A549 (cell line): Measurements from ENCODE around the gene APLN. TPM values are rescaled to one million over a fixed set of nuclear protein-coding genes. Genes with fewer than 3 reads are reported as not detected.

Source experiments
- ATAC-seq, 2 experiments: fragments of 200-7000 bp in 1 of 2; fragments of >200 bp in 1 of 2; cut with Nextera tagmentation in 1 of 2; cut with Tn5 transposase in 1 of 2; 3 replicates each; pipeline versions ENCODE4 v1.8.0 to v1.9.1; 2018 to 2020; ENCODE audit warnings: mild to moderate bottlenecking in 1 of 2, moderate library complexity in 1 of 2
- CTCF ChIA-PET: fragments of 300-600 bp; sonication (Branson Sonifier 250); formaldehyde crosslinking; extraction: SDS; loops from one replicate; lab custom pipeline; 2021; ENCODE audit warnings: antibody characterized with exemption, inconsistent platforms; lab: Yijun Ruan, JAX
- POLR2A ChIA-PET: fragments of 350-600 bp; formaldehyde crosslinking; extraction: SDS; loops from one replicate; lab custom pipeline; 2021; ENCODE audit warnings: antibody characterized with exemption, inconsistent platforms; lab: Yijun Ruan, JAX
- DNase-seq, 2 experiments: peaks; one replicate each; pipeline versions ENCODE4 v3.0.0 to v3.0.0-alpha.2; 2011 to 2016; ENCODE audit warnings: low read depth in 1 of 2, low spot score in 1 of 2
- FAIRE-seq: peaks from 2 replicates; lab custom pipeline; 2011; peaks lifted over from hg19 to GRCh38; lab: Jason Lieb, UNC
- H3K27ac ChIP-seq, 2 experiments: fragments of >200 bp; sonication (Bioruptor Twin); formaldehyde crosslinking; 3 replicates each; pipeline ENCODE4 v1.5.1; 2016 to 2017
- H3K4me1 ChIP-seq: fragments of >200 bp; sonication (Bioruptor Twin); formaldehyde crosslinking; 3 replicates; pipeline ENCODE4 v1.6.1; 2016
- H3K4me2 ChIP-seq: fragments of >200 bp; sonication (Bioruptor Twin); formaldehyde crosslinking; 3 replicates; pipeline ENCODE4 v1.6.1; 2016
- H3K4me3 ChIP-seq: fragments of >200 bp; sonication (Bioruptor Twin); formaldehyde crosslinking; 3 replicates; pipeline ENCODE4 v1.5.1; 2016
- H3K9me3 ChIP-seq: fragments of >200 bp; sonication (Bioruptor Twin); formaldehyde crosslinking; 3 replicates; pipeline ENCODE4 v1.6.1; 2016
- CHD4 ChIP-seq: fragments of 200-600 bp; sonication (generic); IDR thresholded peaks from 2 replicates; pipeline ENCODE4 v1.6.1; 2016; ENCODE audit warnings: antibody characterized with exemption, mild to moderate bottlenecking, borderline replicate concordance
- CTCF ChIP-seq: fragments of >200 bp; sonication (Bioruptor Twin); formaldehyde crosslinking; IDR thresholded peaks from 3 replicates; pipeline ENCODE4 v1.5.1; 2016
- EHF ChIP-seq: fragments of 250-450 bp; sonication (Bioruptor Pico); IDR thresholded peaks from 2 replicates; pipeline ENCODE4 v1.5.0; 2020; ENCODE audit warnings: mild to moderate bottlenecking
- EP300 ChIP-seq, 2 experiments: fragments of >200 bp; sonication (Bioruptor Twin); formaldehyde crosslinking; IDR thresholded peaks; 2 replicates in 1 of 2; 3 replicates in 1 of 2; pipeline ENCODE4 v1.6.1; 2016 to 2017
- FOSB ChIP-seq: fragments of 250-450 bp; sonication (Bioruptor Pico); IDR thresholded peaks from 2 replicates; pipeline ENCODE4 v1.5.0; 2020; ENCODE audit warnings: mild to moderate bottlenecking, moderate library complexity
- HES2 ChIP-seq: fragments of >200 bp; sonication (Bioruptor Twin); formaldehyde crosslinking; IDR thresholded peaks from 2 replicates; pipeline ENCODE4 v1.6.1; 2016
- HEYL ChIP-seq: fragments of 250-450 bp; sonication (Bioruptor Pico); IDR thresholded peaks from 2 replicates; pipeline ENCODE4 v1.8.0; 2021; ENCODE audit warnings: mild to moderate bottlenecking, moderate library complexity
- HOXB13 ChIP-seq: fragments of 250-450 bp; sonication (Bioruptor Pico); IDR thresholded peaks from 2 replicates; pipeline ENCODE4 v1.5.0; 2020; ENCODE audit warnings: low read depth, mild to moderate bottlenecking, moderate library complexity
- KDM1A ChIP-seq: fragments of 200-600 bp; sonication (generic); IDR thresholded peaks from 2 replicates; pipeline ENCODE4 v1.6.1; 2016; ENCODE audit warnings: low read depth, mild to moderate bottlenecking
- MAFK ChIP-seq: fragments of 450-650 bp; IDR thresholded peaks from 2 replicates; pipeline ENCODE4 v1.6.1; 2014; ENCODE audit not compliant: partially characterized antibody
- PBX3 ChIP-seq: IDR thresholded peaks from 2 replicates; pipeline ENCODE4 v1.6.1; 2012
- PHF8 ChIP-seq: fragments of 200-600 bp; sonication (generic); IDR thresholded peaks from 2 replicates; pipeline ENCODE4 v1.6.1; 2016; ENCODE audit warnings: low read depth, mild to moderate bottlenecking, antibody characterized with exemption, moderate library complexity, borderline replicate concordance
- POLR2A ChIP-seq: IDR thresholded peaks from 2 replicates; pipeline ENCODE4 v1.6.1; 2012; ENCODE audit warnings: mild to moderate bottlenecking, low read length
- RAD21 ChIP-seq, 2 experiments: fragments of >200 bp in 1 of 2; sonication (Bioruptor Twin) in 1 of 2; formaldehyde crosslinking in 1 of 2; IDR thresholded peaks in 1 of 2; conservative IDR thresholded peaks in 1 of 2; 2 replicates in 1 of 2; 3 replicates in 1 of 2; pipeline ENCODE4 v1.6.1; 2012 to 2018; ENCODE audit warnings: inconsistent platforms in 1 of 2
- RFX5 ChIP-seq: fragments of 450-650 bp; IDR thresholded peaks from 2 replicates; pipeline ENCODE4 v1.7.1; 2014; ENCODE audit warnings: antibody characterized with exemption, mild to moderate bottlenecking, moderate library complexity
- SMC3 ChIP-seq: fragments of >200 bp; sonication (Bioruptor Twin); formaldehyde crosslinking; IDR thresholded peaks from 3 replicates; pipeline ENCODE4 v1.6.1; 2018; ENCODE audit warnings: inconsistent platforms
- TP53 ChIP-seq: fragments of 250-450 bp; sonication (Bioruptor Pico); IDR thresholded peaks from 2 replicates; pipeline ENCODE4 v1.5.0; 2021; ENCODE audit warnings: mild to moderate bottlenecking, moderate library complexity
- ZNF302 ChIP-seq: fragments of 250-450 bp; sonication (Bioruptor Pico); IDR thresholded peaks from 2 replicates; pipeline ENCODE4 v1.9.0; 2021; ENCODE audit warnings: inconsistent platforms, mild to moderate bottlenecking, moderate library complexity
- WGBS: methylation state at CpG from one replicate; pipeline ENCODE4 v1.1.6; 2017; ENCODE audit errors: missing lambda C conversion rate; 5-methylcytosine and 5-hydroxymethylcytosine counted together
- polyA plus RNA-seq, 4 experiments: library from polyadenylated mRNA; depleted of rRNA in 3 of 4; stranded (reverse); fragments of >200 nt; fragmentation: RNase III in 1 of 4; extraction: RNeasy Plus Mini Kit Qiagen cat#74134 plus additional on column Dnase treatment in 1 of 4; gene quantifications; 2 replicates in 3 of 4; 3 replicates in 1 of 4; pipeline ENCODE4 v1.2.3, GENCODE V29; 2011 to 2017
- TF ChIP-seq, protein P1 (sequence below): IDR thresholded peaks from 2 replicates; pipeline ENCODE4 v1.6.1; 2012

The APLN gene
- polyA plus RNA-seq, 2 of the 4 experiments (the other 2 are of a cell fraction): 0.18 to 0.74 TPM

DNA sequence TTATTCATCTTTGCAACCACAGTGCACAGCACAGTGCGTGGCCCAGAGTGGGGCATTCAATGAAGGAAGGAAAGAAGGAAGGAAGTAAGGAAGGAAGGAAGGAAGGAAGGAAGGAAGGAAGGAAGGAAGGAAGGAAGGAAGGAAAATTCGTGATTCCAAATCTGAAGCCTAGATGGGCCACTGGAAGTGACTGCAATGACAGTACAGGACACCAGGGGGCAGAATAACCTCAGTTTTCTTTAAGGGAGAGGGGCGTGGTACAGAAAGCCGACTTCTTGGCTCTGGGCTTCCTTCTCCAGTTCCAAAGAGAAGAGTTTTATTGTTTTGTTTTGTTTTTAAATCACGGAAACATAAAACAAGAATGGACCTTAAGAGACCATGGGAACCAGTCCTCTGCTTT, 47.8 kb downstream of the APLN start:
- peak overlapping the region; percentile 61 for H3K4me2 ChIP-seq
- DNase-seq (peak; percentile 47 to 62), ATAC-seq (peak; percentile 59 to 69; a peak in 4 of 6 replicates), FAIRE-seq (peak; percentile 51)
- H3K4me3 ChIP-seq: no peak overlapping the region
- TF ChIP-seq SMC3 (peak; percentile 87), TP53 (CRISPR knock-in tag) (no peak), RAD21 (conservative IDR thresholded peaks at IDR 0.05 in 1 of 2, IDR thresholded peaks at IDR 0.05 in 1 of 2) (peak; percentile 83 to 87), CTCF (peak; percentile 72)
- ChIA-PET CTCF (interaction anchor here (0.6 to 3.7 kb wide), 13 partner anchors 11 to 454 kb away, joined by 3 to 21 read pairs (median 5); partner anchors contain the start of gene APLN), POLR2A (no interaction called here)
- WGBS: 0% methylated on average over 5 of the region's 5 CpGs
- H3K27ac ChIP-seq: no peak overlapping the region
- peaks cover 4% of the 10 kb centered on the region; the same call in 1 of the 3 replicates for H3K4me1 ChIP-seq
- H3K9me3 ChIP-seq: no peaks in the 10 kb centered on the region

- DNase-seq (peak; percentile 27 to 30), FAIRE-seq (peak; percentile 82), ATAC-seq (peak; percentile 55 to 64; a peak in 5 of 6 replicates)
- H3K9me3 ChIP-seq: no peaks in the 10 kb centered on the region
- no peak overlapping the region for H3K4me3 ChIP-seq
- no peak overlapping the region for H3K27ac ChIP-seq
- TF ChIP-seq EHF (CRISPR knock-in tag) (no peak), PBX3 (no peak), HOXB13 (CRISPR knock-in tag) (no peak), FOSB (CRISPR knock-in tag) (no peak), POLR2A (no peak), CHD4 (no peak), RFX5 (no peak), RAD21 (conservative IDR thresholded peaks at IDR 0.05 in 1 of 2, IDR thresholded peaks at IDR 0.05 in 1 of 2) (peak; percentile 31 to 56; a peak in 4 of 5 replicates), CTCF (peak; percentile 54), ZNF302 (no peak), HES2 (no peak), KDM1A (no peak), PHF8 (no peak), SMC3 (0 out of 3 replicates have a peak, but pooled peaks have one; percentile 19), HEYL (CRISPR knock-in tag) (no peak), EP300 (IDR thresholded peaks at IDR 0.05) (no peak), TP53 (CRISPR knock-in tag) (no peak), MAFK (no peak)
- TF ChIP-seq, protein P1, sequence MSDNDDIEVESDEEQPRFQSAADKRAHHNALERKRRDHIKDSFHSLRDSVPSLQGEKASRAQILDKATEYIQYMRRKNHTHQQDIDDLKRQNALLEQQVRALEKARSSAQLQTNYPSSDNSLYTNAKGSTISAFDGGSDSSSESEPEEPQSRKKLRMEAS: no peak
- H3K4me2 ChIP-seq: no peak overlapping the region
- POLR2A ChIA-PET: no interaction called here
- peaks cover 4% of the 10 kb centered on the region; the same call in 1 of the 3 replicates for H3K4me1 ChIP-seq
- CTCF ChIA-PET: interaction anchor here (0.7 to 2.0 kb wide), 16 partner anchors 8 to 597 kb away, joined by 3 to 11 read pairs (median 3); no protein-coding TSS in a partner anchor
- WGBS: 37% methylated on average over 11 of the region's 11 CpGs
Measured at GRCh38 chrX:129600981-129601424, 53.8 kb downstream of the APLN start.
